ENCODE results near the gene DPP7. TPM values are rescaled to one million over a fixed set of nuclear protein-coding genes. Genes with fewer than 3 reads are reported as not detected.

Gene DPP7
- total and polyA plus RNA-seq, 2 experiments from 2014 or later, result 19.7 to 26.8 TPM

GRCh38 chr9:137136261-137136880, 21.8 kb upstream of the DPP7 start:
- no peak overlapping the region for H3K4me2 ChIP-seq
- Mint-ChIP-seq H3K4me1 (peaks cover 10% of the 10 kb centered on the region), H3K27ac (no peak overlapping the region), H3K27me3 (ENCODE audit: insufficient read depth, low read depth, poor library complexity) (peaks cover 56% of the 10 kb centered on the region), H3K9me3 (no peaks in the 10 kb centered on the region), H3K36me3 (ENCODE audit: low read depth) (no peaks in the 10 kb centered on the region), H3K4me3 (no peak overlapping the region)
- no peak for TF ChIP-seq CREB1 (CRISPR knock-in tag; IDR thresholded peaks at IDR 0.05; ENCODE audit: low read depth)
- TF ChIP-seq NANOG (IDR thresholded peaks at IDR 0.05; ENCODE audit: borderline replicate concordance), result no peak
- no peak for TF ChIP-seq CTCF (conservative IDR thresholded peaks at IDR 0.05; ENCODE audit: low read depth in 2 of 2)
- TF ChIP-seq JUNB (IDR thresholded peaks at IDR 0.05; ENCODE audit: unreplicated experiment), result no peak
- no peak for TF ChIP-seq ZNF462 (CRISPR knock-in tag; IDR thresholded peaks at IDR 0.05)
- TF ChIP-seq REST (IDR thresholded peaks at IDR 0.05; ENCODE audit: unreplicated experiment), result no peak
- no peak for TF ChIP-seq POLR2AphosphoS5 (IDR thresholded peaks at IDR 0.05; ENCODE audit: low read depth)
- no peak for TF ChIP-seq EZH2 (IDR thresholded peaks at IDR 0.05; ENCODE audit: low read depth, unreplicated experiment)
- TF ChIP-seq ZNF114 (CRISPR knock-in tag; IDR thresholded peaks at IDR 0.05), result no peak
- TF ChIP-seq STAT1 (IDR thresholded peaks at IDR 0.05; ENCODE audit: unreplicated experiment), result no peak
- TF ChIP-seq EZH2phosphoT487 (IDR thresholded peaks at IDR 0.05; ENCODE audit: unreplicated experiment), result no peak
- TF ChIP-seq ZNF331 (CRISPR knock-in tag; IDR thresholded peaks at IDR 0.05; ENCODE audit: low read depth), result no peak
- no peak for TF ChIP-seq ETS1 (IDR thresholded peaks at IDR 0.05)
- no peaks in the 10 kb centered on the region for H3K9me2 ChIP-seq (ENCODE audit: insufficient read depth)
- H4K20me1 ChIP-seq (replicated peaks; ENCODE audit: insufficient read depth), result no peaks in the 10 kb centered on the region
- no peak overlapping the region for H3K27ac ChIP-seq (ENCODE audit: low read depth)
- H2AFZ ChIP-seq, result no peak overlapping the region
- H3K27me3 ChIP-seq (ENCODE audit: insufficient read depth), result peaks cover 52% of the 10 kb centered on the region
- no peak overlapping the region for H3K4me3 ChIP-seq
- no peaks in the 10 kb centered on the region for H3F3A ChIP-seq (replicated peaks; ENCODE audit: low read depth)
- H3K79me2 ChIP-seq (replicated peaks; ENCODE audit: insufficient read depth), result no peaks in the 10 kb centered on the region
- peaks cover 12% of the 10 kb centered on the region for H3K4me1 ChIP-seq (ENCODE audit: insufficient read depth)
- DNase-seq (ENCODE audit: low spot score) (peak; percentile 41), ATAC-seq (peak; percentile 61)
- H3K36me3 ChIP-seq (ENCODE audit: insufficient read depth), result no peaks in the 10 kb centered on the region
